Small intestine (tissue), 7 donors: ENCODE data around the gene TSHZ1. TPM values are rescaled to one million over a fixed set of nuclear protein-coding genes. Genes with fewer than 3 reads are reported as not detected.

Experiments
- DNase-seq, 2 donors: peaks; one replicate each; pipeline versions ENCODE4 v3.0.0 to v3.0.0-alpha.2; 2013
- FAIRE-seq: peaks from 2 replicates; lab custom pipeline; 2012; peaks lifted over from hg19 to GRCh38; lab: Jason Lieb, UNC
- H3K27ac ChIP-seq, 3 donors: one replicate each; pipeline ENCODE4 v1.5.1; 2013; ENCODE audit warnings: low read length in 2 of 3, mild to moderate bottlenecking in 2 of 3, control low read depth in 1 of 3, inconsistent platforms in 1 of 3, low read depth in 1 of 3, moderate library complexity in 1 of 3
- H3K27me3 ChIP-seq, 3 donors: one replicate each; pipeline ENCODE4 v1.6.1; 2013; ENCODE audit warnings: low read length in 3 of 3, inconsistent platforms in 1 of 3; ENCODE audit not compliant: control insufficient read depth in 3 of 3, insufficient read depth in 3 of 3
- H3K36me3 ChIP-seq, 3 donors: one replicate each; pipeline ENCODE4 v1.6.1; 2013; ENCODE audit warnings: low read length in 3 of 3, inconsistent platforms in 1 of 3, low read depth in 1 of 3, mild to moderate bottlenecking in 1 of 3, moderate library complexity in 1 of 3; ENCODE audit not compliant: control insufficient read depth in 3 of 3, insufficient read depth in 2 of 3
- H3K4me1 ChIP-seq, 3 donors: one replicate each; pipeline ENCODE4 v1.6.1; 2013; ENCODE audit warnings: low read length in 2 of 3, inconsistent platforms in 1 of 3, low read depth in 1 of 3, mild to moderate bottlenecking in 1 of 3, moderate library complexity in 1 of 3; ENCODE audit not compliant: control insufficient read depth in 3 of 3, insufficient read depth in 2 of 3
- H3K4me3 ChIP-seq, 3 donors: one replicate each; pipeline ENCODE4 v1.5.1; 2013; ENCODE audit warnings: low read length in 3 of 3, control low read depth in 1 of 3, inconsistent platforms in 1 of 3, low read depth in 1 of 3, mild to moderate bottlenecking in 1 of 3, moderate library complexity in 1 of 3
- H3K9me3 ChIP-seq, 2 donors: one replicate each; pipeline ENCODE4 v1.6.1; 2013; ENCODE audit warnings: low read depth in 1 of 2, low read length in 1 of 2; ENCODE audit not compliant: control insufficient read depth in 2 of 2, insufficient read depth in 1 of 2
- WGBS, 3 donors: extraction: QIAGEN DNeasy Blood & Tissue Kit; methylation state at CpG; one replicate each; pipeline ENCODE4 v1.1.7; 2013; 5-methylcytosine and 5-hydroxymethylcytosine counted together
- polyA plus RNA-seq, 4 donors: library from polyadenylated mRNA; stranded (reverse) in 3 of 4; unstranded in 1 of 4; fragments of 200-250 nt in 3 of 4; fragments of 120-200 nt in 1 of 4; gene quantifications; one replicate each; pipeline versions ENCODE4 v1.2.1 to v1.2.3, GENCODE V29; 2013
- donor health status: healthy with polysubstance abuse.
- donor health status: control.
- donor health status: control.
- donor health status: Bipolar disorder and iron deficiency.
- donor health status: healthy.

TSHZ1 gene
- polyA plus RNA-seq, 4 donors, result 7.3 to 41.9 (median 10.3) TPM

DNA sequence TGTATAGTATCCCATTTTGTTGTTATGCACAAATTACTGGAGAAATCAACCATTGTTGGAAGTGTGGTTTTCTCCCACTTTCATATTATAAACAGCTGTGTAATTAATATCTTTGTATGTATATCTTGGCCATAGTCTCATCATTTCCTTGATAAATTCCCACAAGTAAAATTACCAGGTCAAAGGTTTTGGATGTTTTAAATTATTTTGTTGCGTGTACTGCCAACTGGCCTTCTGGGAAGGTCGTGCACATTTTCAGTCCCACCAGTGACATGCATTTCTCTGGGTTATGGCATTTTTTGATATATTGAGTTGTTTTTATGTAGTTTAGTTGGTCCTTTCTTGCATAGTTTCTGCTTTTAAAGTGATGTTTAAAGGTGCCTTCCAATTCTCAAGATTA, 41.5 kb downstream of the TSHZ1 start:
- Histone ChIP-seq H3K4me3 (no peak overlapping the region), H3K4me1 (peaks cover 2 to 35% (median 16%) of the 10 kb centered on the region in 3 donors), H3K27ac (no peak overlapping the region), H3K9me3 (no peaks in the 10 kb centered on the region), H3K36me3 (peaks cover 0 to 14% (median 0%) of the 10 kb centered on the region in 3 donors), H3K27me3 (no peaks in the 10 kb centered on the region)
- WGBS, 3 donors, result 64 to 82% (median 79%) methylated on average over 2 of the region's 2 CpGs
- FAIRE-seq (no peak), DNase-seq (no peak)

DNA sequence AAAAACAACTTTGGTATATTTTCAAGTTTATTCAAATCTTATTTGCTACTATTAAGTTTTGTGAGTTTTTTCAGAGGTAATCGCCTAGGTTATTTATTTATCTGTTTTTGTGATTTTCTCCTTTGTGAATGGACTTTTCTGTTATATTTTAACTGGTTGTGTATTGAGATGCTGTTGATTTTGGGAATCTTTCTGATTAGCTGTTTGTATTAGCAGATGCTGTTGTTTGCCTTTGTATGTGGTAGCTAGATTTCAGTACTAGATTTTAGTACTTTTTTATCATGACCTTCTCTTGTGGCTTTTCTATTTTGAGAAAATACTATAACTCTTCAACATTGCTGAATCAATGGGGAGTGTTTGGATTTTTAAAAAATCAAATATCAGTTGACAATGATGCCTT, 42.4 kb downstream of the TSHZ1 start:
- FAIRE-seq (peak; percentile 26), DNase-seq (no peak)
- WGBS, 3 donors, result 88 to 92% (median 90%) methylated on average over 1 of the region's 1 CpG

DNA sequence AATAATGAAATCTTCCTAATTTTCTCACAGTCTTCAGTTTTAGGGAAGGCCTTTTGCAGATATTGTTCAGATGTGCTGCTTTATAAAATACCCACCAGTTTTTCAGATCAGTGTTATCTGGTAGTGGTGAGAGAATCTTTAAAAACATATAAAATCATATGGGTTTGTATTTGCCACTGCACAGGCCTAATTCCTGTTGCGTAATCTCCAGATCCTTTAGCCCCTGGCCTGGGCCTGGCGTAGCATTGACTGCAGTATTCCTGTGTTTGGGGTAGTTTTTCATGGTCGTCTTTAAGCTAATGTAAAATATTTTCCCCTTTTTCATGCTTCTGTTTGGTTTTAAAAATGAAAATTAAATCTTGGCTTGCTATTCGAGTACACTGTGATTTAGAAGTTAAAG, 43.2 kb downstream of the TSHZ1 start:
- FAIRE-seq (no peak), DNase-seq (no peak)
- no peaks in the 10 kb centered on the region for H3K9me3 ChIP-seq
- H3K27ac ChIP-seq, result peak overlapping the region in 1 of 3 donors; percentile 30
- H3K36me3 ChIP-seq, result peaks cover 0 to 19% (median 0%) of the 10 kb centered on the region in 3 donors
- 79 to 88% (median 82%) methylated on average over 4 of the region's 4 CpGs for WGBS, 3 donors
- H3K27me3 ChIP-seq, result no peaks in the 10 kb centered on the region
- no peak overlapping the region for H3K4me3 ChIP-seq
- peaks cover 0 to 23% (median 13%) of the 10 kb centered on the region in 3 donors for H3K4me1 ChIP-seq

More for the DNA sequence above, 42.4 kb downstream of the TSHZ1 start:
- no peak overlapping the region for H3K4me3 ChIP-seq
- H3K27me3 ChIP-seq, result no peaks in the 10 kb centered on the region
- peaks cover 0 to 20% (median 0%) of the 10 kb centered on the region in 3 donors for H3K36me3 ChIP-seq
- H3K27ac ChIP-seq, result no peak overlapping the region
- no peaks in the 10 kb centered on the region for H3K9me3 ChIP-seq
- H3K4me1 ChIP-seq, result peaks cover 0 to 30% (median 15%) of the 10 kb centered on the region in 3 donors

DNA sequence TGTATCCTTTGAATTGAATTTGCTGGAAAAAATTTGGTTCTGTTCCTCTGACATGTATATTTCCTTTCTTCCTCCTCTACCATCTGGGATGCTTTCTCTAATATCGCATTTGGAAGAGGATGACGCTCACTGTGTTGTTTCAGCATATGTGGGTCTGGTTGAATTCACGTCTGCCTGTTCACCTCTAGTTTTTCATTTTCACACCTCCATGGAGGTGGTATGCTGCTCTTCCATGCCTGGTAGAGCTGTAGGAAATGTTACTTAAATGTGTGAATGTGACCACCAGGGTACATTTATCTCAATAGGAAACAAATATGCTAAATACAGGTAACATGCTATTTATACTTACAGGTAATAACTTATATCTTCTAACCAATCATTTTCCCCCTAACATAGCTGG, 44.5 kb downstream of the TSHZ1 start:
- Histone ChIP-seq H3K9me3 (no peaks in the 10 kb centered on the region), H3K36me3 (peaks cover 0 to 10% (median 0%) of the 10 kb centered on the region in 3 donors), H3K27me3 (no peaks in the 10 kb centered on the region), H3K4me1 (peaks cover 0 to 17% (median 7%) of the 10 kb centered on the region in 3 donors), H3K27ac (peak overlapping the region in 2 of 3 donors; percentile 32 to 41), H3K4me3 (no peak overlapping the region)
- no peak for DNase-seq
- no peak for FAIRE-seq
- 89 to 91% (median 90%) methylated on average over 3 of the region's 3 CpGs for WGBS, 3 donors

DNA sequence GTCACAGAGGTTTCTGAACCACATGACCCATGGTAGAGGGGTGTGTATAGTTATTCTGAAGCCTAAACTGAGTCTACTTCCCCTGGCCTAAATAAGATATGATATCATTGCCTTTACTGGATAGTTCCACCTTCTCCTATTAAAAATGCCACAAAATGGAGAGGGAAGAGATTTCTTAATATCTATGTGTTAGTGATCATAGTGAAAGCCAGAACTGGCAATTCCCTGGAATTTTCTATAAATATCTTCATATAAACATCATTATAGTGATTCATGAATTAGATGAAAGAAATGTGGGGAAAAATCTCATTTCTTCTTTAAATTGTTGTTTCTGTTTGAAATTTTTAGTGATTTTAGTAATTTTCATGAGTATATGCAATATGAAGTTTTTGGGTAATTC, 45.8 kb downstream of the TSHZ1 start:
- Histone ChIP-seq H3K4me3 (no peak overlapping the region), H3K4me1 (peaks cover 0 to 17% (median 7%) of the 10 kb centered on the region in 3 donors), H3K9me3 (no peaks in the 10 kb centered on the region), H3K36me3 (peaks cover 0 to 15% (median 0%) of the 10 kb centered on the region in 3 donors), H3K27me3 (no peaks in the 10 kb centered on the region), H3K27ac (no peak overlapping the region)
- FAIRE-seq (peak; percentile 84), DNase-seq (no peak)

DNA sequence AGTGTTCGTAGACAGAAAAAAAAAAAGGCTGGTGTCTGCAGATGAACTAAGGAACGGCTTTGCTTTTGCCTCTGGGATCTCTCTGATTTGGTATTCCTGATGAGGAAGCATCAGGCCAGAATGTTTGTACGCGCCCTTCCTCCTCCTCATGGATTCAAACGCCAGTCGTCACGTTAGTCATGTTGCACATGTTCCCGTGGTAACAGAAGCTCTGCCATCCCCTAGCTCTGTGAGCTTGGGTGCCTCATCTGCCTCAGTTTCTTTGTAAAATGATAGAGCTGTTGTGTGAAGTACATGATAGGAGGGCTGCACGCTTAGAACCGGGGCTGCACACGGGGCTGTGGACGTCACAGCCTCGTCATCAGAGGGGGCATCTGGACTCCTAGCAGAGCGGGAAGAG, 47.0 kb downstream of the TSHZ1 start:
- FAIRE-seq, result no peak
- no peaks in the 10 kb centered on the region for H3K9me3 ChIP-seq
- H3K27me3 ChIP-seq, result no peaks in the 10 kb centered on the region
- no peak overlapping the region for H3K4me3 ChIP-seq
- peaks cover 0 to 16% (median 0%) of the 10 kb centered on the region in 3 donors for H3K36me3 ChIP-seq
- peaks cover 0 to 16% (median 7%) of the 10 kb centered on the region in 3 donors for H3K4me1 ChIP-seq
- no peak for DNase-seq
- 88 to 95% (median 91%) methylated on average over 13 to 14 of the region's 14 CpGs for WGBS, 3 donors
- no peak overlapping the region for H3K27ac ChIP-seq

DNA sequence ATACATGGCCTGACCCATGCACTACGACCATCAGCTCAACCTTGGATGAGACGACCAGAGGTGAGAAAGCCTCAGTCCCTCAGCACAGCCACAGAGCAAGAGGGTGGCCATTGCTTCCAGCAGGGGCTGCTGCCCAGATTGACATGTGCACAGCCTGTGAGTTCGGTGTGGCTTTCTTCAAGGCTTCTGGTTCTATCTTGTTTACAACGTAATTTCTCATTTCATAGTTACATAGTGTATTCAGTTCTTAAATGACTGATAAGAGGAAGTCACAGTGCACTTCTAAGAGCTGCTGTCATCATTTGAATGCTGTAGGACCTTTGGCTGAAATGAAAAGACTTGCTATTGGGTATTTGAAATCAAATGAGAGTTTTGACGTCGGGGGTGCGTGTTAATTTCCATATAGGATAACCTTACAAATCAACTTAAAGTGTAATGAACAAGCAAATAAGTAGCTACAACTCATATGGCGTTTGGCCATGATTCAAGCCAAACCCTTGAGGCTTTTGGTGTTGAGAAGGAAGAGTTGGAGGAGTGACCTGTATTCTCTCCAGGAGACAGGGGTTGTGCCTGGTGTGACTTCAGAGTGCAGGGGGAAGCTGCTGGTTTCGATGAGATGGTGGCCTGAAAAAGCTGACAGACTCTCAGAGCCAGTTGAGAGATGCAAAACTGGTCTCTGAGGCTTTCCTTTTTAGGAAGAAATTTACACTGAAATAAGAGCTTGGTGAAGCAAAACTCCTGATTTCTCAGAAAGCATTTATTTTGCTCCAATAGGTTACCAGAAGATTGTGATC, 51.0 kb downstream of the TSHZ1 start:
- Histone ChIP-seq H3K27me3 (no peaks in the 10 kb centered on the region), H3K9me3 (no peaks in the 10 kb centered on the region), H3K36me3 (peaks cover 0 to 18% (median 0%) of the 10 kb centered on the region in 3 donors), H3K4me3 (no peak overlapping the region), H3K27ac (no peak overlapping the region), H3K4me1 (no peaks in the 10 kb centered on the region)
- DNase-seq, result no peak
- FAIRE-seq, result no peak
- WGBS, 3 donors, result 81 to 83% (median 83%) methylated on average over 9 of the region's 9 CpGs

DNA sequence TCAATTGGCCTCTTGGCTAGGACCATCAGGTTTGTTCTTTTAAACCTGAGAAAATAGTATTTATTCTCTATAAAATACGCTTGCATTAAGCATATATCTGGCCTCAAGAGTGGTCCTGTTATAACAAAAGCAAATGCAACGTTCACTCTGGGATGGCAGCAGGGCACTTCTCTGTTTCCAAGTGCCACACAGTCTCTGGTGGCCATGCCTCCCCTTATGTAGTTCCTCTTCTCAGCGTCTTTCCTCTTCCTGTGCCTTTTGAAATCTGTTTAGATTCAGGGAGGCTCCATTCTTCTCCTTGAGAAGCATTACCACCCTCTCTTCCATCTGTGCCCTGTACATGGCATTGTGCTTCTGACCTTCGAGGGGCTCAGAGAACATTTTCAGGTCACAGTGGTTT, 51.9 kb downstream of the TSHZ1 start:
- WGBS, 3 donors, result 83 to 86% (median 83%) methylated on average over 4 of the region's 4 CpGs
- H3K36me3 ChIP-seq, result peaks cover 0 to 20% (median 0%) of the 10 kb centered on the region in 3 donors
- H3K27ac ChIP-seq, result no peak overlapping the region
- no peaks in the 10 kb centered on the region for H3K27me3 ChIP-seq
- no peaks in the 10 kb centered on the region for H3K4me1 ChIP-seq
- FAIRE-seq, result no peak
- no peak overlapping the region for H3K4me3 ChIP-seq
- no peaks in the 10 kb centered on the region for H3K9me3 ChIP-seq
- no peak for DNase-seq
